DMS 273 treated with DMSO at 0.1 percent for 48 hours (cell line): ENCODE results near the gene CALB2.

Experiments used
- DNase-seq: peaks from one replicate; lab custom pipeline; 2025; lab: John Stamatoyannopoulos, UW

CALB2 gene

DNA sequence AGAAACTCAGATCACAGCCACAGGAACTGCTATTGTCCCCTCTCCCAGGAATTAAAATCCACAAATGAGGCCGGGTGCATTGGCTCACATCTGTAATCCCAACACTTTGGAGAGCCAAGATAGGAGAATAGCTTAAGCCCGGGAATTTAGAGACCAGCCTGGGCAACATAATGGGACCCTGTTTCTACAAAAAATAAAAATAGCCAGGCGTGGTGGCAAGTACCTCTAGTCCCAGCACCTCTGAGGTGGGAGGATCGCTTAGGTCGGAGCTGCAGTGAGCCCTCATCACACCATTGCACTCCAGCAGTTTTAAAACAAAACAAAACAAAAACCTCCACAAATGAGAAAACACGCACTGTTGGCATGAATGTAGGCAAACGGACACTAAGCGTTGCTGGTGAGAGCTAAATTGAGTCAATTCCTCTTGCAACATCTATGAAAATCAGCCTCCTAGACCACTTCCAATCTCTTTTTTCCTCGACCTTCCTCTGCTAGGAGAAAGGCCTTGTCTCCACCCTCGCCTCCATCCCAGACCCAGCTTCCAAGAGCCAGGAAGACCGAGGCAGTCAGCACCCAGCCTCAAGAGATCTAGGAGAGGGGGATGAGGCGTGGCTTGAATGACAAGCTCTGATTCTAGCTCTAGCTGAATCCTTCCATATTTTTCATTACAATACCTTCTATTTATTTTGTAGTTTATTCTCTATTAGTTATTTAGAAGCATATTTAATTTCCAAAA lies 68.5 kb downstream of the CALB2 start:
- no peak for DNase-seq

DNA sequence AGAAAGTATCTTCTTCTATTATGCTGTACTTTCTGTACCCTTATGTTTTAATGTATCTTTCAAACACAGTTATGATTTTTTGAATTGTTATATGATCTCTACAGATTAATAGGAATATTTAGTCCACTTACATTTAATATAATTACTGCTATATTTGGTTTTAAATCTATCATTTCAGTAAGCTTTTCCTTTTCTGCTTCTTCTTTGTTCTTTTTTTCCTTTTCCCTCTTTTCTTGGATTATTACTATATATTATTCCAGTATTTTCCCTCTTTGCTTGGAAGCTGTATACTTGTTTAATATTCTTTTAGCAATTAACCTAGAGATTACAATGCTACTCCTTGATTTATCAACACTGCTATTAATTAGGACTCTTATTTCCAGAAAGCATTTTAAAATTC lies 69.9 kb downstream of the CALB2 start:
- no peak for DNase-seq

DNA sequence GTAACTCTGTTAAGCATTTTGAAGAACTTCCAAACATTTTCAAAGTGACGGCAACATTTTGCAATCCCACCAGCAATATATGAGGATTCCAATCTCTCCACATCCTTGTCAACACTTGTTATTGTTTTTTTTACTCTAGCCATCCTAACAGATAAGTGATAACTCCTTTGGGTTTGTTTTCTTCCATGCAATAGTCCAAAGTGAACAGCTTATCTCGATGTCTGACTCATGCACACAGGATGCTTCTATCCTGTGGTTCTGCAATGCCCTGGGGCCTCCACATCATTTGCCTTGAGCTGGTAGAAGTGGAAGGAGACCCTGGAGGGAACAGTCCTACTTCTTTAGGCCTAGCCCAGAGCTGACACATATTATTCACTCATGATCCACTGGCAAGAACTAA lies 70.4 kb downstream of the CALB2 start:
- no peak for DNase-seq

DNA sequence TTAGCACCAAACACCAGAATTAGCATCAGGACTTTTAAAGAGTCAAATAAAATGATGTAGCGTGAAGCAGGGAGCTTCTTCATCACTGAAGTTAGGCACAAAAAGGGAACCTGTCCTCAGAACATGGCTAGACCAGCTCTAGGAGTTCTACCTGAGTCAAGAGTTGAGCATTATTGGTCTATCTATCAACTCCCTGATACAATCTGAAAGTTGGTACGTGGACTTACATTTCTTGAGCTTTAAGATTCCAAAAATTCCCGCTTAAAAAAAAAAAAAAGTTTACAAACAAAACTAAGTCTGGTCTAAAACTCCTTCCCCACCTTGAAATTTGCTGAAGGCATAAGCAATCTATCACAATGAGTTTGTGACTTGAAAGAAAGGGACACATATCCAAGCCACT lies 71.1 kb downstream of the CALB2 start:
- no peak for DNase-seq

DNA sequence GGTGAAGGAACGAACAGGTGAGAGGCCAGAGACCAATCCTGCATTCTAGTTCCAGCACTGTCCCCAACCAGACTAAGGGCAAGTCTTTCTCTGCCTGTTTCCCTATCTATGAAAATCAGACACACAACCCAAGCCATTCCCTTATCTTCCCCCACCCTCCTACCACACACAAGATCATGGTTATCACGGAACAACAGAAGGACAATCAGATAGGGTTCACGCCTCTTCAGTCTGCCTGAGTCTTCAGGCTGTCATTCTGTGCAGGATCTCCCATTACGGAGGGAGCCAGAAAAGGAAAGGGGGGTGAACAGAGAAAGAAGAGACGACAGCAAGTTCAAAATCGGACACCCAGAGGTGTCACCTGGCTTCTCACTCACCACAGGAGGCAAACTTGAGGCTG lies 72.2 kb downstream of the CALB2 start:
- DNase-seq = no peak

DNA sequence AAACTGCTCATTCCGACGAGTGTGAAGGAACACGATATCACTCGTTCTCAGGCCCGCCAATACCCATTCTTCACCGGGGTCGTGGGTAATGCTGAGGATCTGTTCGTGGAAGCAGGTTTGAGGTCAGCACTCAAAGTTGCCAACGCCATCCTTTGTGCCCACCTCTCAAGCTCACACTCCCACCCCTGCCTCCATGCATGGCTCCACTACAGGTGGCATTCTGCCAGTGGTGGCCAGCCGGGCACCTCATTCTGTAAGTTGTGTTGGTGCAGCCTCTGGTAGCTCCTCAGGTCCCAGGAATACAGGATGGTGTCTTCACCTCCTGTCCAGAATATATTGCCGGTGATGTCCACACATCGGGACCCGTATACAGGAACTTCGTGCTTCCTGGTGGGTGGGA lies 72.7 kb downstream of the CALB2 start:
- no peak for DNase-seq

DNA sequence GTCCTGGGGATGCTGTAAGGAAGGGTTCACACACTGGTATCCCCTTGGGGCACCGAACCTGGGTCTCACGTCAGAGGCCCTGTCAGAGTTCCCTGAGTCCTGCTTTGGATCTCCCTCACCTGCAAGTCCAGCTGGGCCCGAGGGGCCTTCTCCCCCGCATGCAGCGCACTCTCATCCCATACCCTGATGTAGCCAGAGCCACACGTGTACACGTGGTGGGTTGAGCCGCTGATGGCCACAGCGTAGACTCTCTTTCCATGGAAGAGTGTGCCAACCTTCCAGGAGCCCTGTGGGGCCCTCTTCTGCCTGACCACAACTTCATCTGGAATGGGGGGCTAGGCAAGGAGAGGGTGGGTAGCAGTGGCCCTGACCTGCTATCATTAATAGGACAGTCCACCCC lies 73.5 kb downstream of the CALB2 start:
- DNase-seq = no peak

DNA sequence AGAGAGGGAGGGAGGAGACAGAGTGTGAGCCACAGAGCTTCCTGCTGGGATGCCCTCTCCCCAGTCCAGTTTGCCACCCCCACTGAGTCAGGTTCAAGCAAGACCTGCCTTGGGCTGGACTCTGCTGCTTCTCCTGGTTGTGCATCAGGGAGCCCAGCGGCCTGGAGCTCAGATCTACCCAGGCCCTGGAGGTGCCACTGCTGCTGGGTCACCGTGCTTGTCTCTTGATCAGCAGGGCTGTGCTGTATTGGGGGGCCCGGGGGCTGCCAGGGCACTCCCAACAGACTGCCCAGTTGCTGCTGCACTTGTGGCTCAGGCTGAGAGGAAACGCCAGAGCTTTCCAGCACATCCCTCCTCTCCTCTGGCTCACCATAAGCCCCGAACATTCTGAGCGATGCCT lies 74.4 kb downstream of the CALB2 start:
- no peak for DNase-seq

DNA sequence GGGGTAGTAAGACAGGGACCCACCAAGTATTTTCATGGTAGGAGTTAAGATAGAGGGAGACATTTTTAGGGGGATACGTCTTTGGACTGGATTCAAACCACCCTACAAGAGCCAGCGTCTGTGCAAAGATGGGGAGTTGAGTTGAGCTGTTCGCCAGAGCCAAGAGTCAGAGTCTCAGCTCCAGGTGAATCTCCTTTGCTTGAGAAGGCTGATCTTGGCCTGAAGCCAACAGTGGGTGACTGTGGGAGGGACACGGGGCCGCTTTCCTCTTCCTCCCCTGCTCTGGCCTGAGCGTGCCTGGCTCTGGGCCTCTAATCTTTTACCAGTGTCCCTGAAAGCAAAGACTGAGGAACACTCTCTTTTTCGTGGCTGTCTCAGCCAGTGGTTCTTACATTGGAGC lies 78.0 kb downstream of the CALB2 start:
- DNase-seq = no peak

DNA sequence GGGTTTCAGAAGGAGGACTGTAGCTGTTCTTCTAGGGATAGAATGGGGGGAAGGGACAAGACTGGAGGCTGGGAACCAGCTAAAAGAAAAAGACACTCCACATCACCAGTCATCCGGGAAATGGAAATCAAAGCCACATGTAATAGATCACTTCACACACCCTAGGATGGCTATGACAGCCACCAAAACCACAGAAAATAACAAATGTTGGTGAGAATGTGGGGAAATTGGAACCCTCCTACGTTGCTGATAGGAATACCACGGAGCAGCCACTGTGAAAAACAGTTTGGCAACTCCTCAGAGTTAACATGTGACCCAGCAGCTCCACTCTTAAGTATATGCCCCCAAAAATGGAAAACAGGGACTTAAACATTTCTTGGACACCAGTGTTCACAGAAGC lies 81.0 kb downstream of the CALB2 start:
- no peak for DNase-seq
